A673 (cell line): ENCODE data around the gene ACSBG1.

Source experiments
- CTCF ChIP-seq: fragments of 300-800, 200-600 bp; sonication (generic); conservative IDR thresholded peaks from 2 replicates; pipeline ENCODE4 v1.5.1; 2017; ENCODE audit warnings: low read depth, mild to moderate bottlenecking, antibody characterized with exemption, low read length, moderate library complexity, mixed read lengths
- EZH2 ChIP-seq: fragments of 200-600 bp; sonication (generic); IDR thresholded peaks from 2 replicates; pipeline ENCODE4 v1.6.1; 2017; ENCODE audit warnings: borderline replicate concordance, low read depth, mild to moderate bottlenecking, mixed read lengths, antibody characterized with exemption, low read length; ENCODE audit not compliant: poor library complexity, severe bottlenecking

GRCh38 chr15:78260489-78260888 lies 26.1 kb upstream of the ACSBG1 start:
- TF ChIP-seq CTCF = no peak
- no peak for TF ChIP-seq EZH2
